Panc1 (cell line): ENCODE measurements around the gene RASSF8.

Experiments
- POLR2AphosphoS5 ChIP-seq: IDR thresholded peaks from 2 replicates; pipeline ENCODE4 v1.6.1; 2012; ENCODE audit warnings: mild to moderate bottlenecking, low read depth, low read length, moderate library complexity
- REST ChIP-seq, 2 experiments: IDR thresholded peaks; 2 replicates each; pipeline ENCODE4 v1.6.1; 2011 to 2012; ENCODE audit warnings: low read depth in 2 of 2, control low read depth in 1 of 2, low read length in 1 of 2, mild to moderate bottlenecking in 1 of 2, moderate library complexity in 1 of 2; ENCODE audit not compliant: insufficient read depth in 1 of 2
- TF ChIP-seq, protein P1 (sequence below): fragments of 450-650 bp; IDR thresholded peaks from 2 replicates; pipeline ENCODE4 v1.5.1; 2017; ENCODE audit warnings: mild to moderate bottlenecking

GRCh38 chr12:26095186-26095585, 136.7 kb downstream of the RASSF8 start:
- TF ChIP-seq, protein P1, sequence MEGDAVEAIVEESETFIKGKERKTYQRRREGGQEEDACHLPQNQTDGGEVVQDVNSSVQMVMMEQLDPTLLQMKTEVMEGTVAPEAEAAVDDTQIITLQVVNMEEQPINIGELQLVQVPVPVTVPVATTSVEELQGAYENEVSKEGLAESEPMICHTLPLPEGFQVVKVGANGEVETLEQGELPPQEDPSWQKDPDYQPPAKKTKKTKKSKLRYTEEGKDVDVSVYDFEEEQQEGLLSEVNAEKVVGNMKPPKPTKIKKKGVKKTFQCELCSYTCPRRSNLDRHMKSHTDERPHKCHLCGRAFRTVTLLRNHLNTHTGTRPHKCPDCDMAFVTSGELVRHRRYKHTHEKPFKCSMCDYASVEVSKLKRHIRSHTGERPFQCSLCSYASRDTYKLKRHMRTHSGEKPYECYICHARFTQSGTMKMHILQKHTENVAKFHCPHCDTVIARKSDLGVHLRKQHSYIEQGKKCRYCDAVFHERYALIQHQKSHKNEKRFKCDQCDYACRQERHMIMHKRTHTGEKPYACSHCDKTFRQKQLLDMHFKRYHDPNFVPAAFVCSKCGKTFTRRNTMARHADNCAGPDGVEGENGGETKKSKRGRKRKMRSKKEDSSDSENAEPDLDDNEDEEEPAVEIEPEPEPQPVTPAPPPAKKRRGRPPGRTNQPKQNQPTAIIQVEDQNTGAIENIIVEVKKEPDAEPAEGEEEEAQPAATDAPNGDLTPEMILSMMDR = no peak
- no peak for TF ChIP-seq POLR2AphosphoS5
- no peak for TF ChIP-seq REST (IDR thresholded peaks at IDR 0.05; ENCODE audit: insufficient read depth in 1 of 2, low read depth in 2 of 2, low read length in 1 of 2)
